NCI-H510A (cell line): ENCODE data around the gene CACNA2D4.

Experiments
- DNase-seq: peaks from one replicate; lab custom pipeline; 2025; lab: John Stamatoyannopoulos, UW

The CACNA2D4 gene

GRCh38 chr12:1885599-1886245, 32.7 kb downstream of the CACNA2D4 start:
- no peak for DNase-seq

GRCh38 chr12:1885082-1885596, 33.3 kb downstream of the CACNA2D4 start:
- no peak for DNase-seq

- DNase-seq = no peak
Measured at GRCh38 chr12:1884651-1885050, 33.8 kb downstream of the CACNA2D4 start.

- DNase-seq = no peak
Measured at GRCh38 chr12:1883513-1883912, 34.9 kb downstream of the CACNA2D4 start.

GRCh38 chr12:1882850-1883470, 35.5 kb downstream of the CACNA2D4 start:
- DNase-seq = no peak

GRCh38 chr12:1882405-1882804, 36.0 kb downstream of the CACNA2D4 start:
- no peak for DNase-seq

- DNase-seq = no peak
Measured at GRCh38 chr12:1881936-1882335, 36.5 kb downstream of the CACNA2D4 start.

GRCh38 chr12:1881301-1881700, 37.2 kb downstream of the CACNA2D4 start:
- DNase-seq = no peak

GRCh38 chr12:1880876-1881275, 37.6 kb downstream of the CACNA2D4 start:
- no peak for DNase-seq

GRCh38 chr12:1880153-1880845, 38.2 kb downstream of the CACNA2D4 start:
- no peak for DNase-seq

GRCh38 chr12:1879633-1880032, 38.8 kb downstream of the CACNA2D4 start:
- no peak for DNase-seq

- no peak for DNase-seq
Measured at GRCh38 chr12:1878695-1879094, 39.8 kb downstream of the CACNA2D4 start.

- no peak for DNase-seq
Measured at GRCh38 chr12:1878214-1878613, 40.2 kb downstream of the CACNA2D4 start.

- DNase-seq = no peak
Measured at GRCh38 chr12:1877169-1877878, 41.1 kb downstream of the CACNA2D4 start.

- no peak for DNase-seq
Measured at GRCh38 chr12:1876086-1876485, 42.4 kb downstream of the CACNA2D4 start.

- DNase-seq = no peak
Measured at GRCh38 chr12:1875608-1876007, 42.8 kb downstream of the CACNA2D4 start.

GRCh38 chr12:1873531-1874510, 44.6 kb downstream of the CACNA2D4 start:
- DNase-seq = no peak

GRCh38 chr12:1872448-1872847, 46.0 kb downstream of the CACNA2D4 start:
- no peak for DNase-seq

- no peak for DNase-seq
Measured at GRCh38 chr12:1872001-1872400, 46.5 kb downstream of the CACNA2D4 start.

GRCh38 chr12:1870998-1871917, 47.2 kb downstream of the CACNA2D4 start:
- no peak for DNase-seq
